GM21423 (cell line): ENCODE data around the gene GRIA4.
A peak's percentile ranks its signal among the peaks of the same experiment; 100 is the strongest.
"Not testable (repeated sequence)": the region's sequence is repeated elsewhere in the genome, so short reads cannot be mapped to it uniquely, and the experiment has no call there.

Source experiments
- ATAC-seq: cut with Tn5 transposase; IDR thresholded peaks from one replicate; pipeline ENCODE4 v1.9.1; 2021; ENCODE audit warnings: mild to moderate bottlenecking, moderate library complexity; ENCODE audit not compliant: unreplicated experiment

GRIA4 gene

DNA sequence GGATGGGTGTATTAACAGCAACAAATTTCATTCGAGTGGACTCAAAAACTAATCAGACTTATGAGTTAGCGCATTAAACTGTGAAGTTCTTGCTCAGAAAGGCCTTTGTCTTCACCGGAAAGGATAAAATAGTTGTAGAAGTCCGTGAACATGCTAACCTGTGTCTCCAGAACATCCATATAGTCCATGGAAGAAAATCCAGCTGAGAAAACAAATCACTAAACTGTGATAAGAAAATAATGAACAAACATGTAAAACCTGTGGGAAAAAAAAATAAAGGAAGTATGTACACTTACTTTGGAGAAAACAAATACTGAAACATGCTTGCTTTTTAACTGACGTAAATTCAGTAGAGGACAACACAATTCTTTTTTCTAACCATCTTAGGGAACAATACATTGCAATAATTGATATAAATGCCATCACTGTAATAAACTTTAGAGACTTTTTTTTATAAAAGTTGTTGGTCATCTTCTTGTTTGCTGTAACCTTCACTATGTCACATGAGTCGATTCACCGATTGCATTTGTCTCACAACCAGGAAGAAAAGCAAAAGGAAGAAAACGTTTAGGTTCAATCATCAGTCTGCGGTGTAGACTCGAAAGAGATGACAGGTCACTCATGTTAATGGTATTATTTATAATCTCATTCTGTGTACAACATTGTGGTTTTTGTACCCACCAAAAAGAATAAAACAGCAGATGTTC lies 370.3 kb downstream of the GRIA4 start:
- no peak for ATAC-seq

DNA sequence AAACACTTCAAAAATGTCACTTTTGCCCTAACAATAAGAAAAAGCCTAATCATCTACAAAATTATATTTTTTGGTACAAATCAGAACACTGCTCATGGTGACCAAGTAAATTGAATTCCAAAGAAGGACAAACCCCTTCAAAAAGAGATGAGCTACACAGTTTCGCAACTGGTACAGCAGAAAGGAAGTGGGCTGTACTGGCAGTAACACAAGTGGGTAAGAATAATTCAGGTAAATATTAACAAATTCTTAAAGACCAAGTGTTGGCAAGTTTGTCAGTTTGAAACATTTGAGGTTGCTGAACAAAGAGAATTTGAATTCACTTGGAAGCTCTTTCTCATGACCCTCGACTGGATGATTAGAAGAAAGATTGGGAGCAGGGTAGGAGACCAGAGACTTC lies 376.7 kb downstream of the GRIA4 start:
- no peak for ATAC-seq

DNA sequence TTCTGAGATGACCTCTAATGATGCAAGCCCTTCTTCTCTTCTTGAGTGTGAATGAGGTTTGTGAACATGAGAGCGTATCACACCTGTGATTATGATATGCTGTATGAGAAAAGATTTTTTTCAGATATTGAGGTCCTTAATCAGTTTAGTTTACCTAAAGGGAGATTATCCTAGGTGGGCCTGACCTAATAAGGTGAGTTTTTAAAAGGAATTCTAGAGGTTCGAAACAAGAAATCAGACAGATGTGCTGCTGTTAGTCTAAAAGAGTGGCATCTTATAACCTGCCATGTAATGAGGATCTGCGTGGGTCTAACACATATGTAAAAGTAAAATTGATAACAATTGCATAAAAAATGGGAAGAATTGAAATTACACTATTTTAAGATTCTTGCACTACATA lies 378.3 kb downstream of the GRIA4 start:
- ATAC-seq: no peak

DNA sequence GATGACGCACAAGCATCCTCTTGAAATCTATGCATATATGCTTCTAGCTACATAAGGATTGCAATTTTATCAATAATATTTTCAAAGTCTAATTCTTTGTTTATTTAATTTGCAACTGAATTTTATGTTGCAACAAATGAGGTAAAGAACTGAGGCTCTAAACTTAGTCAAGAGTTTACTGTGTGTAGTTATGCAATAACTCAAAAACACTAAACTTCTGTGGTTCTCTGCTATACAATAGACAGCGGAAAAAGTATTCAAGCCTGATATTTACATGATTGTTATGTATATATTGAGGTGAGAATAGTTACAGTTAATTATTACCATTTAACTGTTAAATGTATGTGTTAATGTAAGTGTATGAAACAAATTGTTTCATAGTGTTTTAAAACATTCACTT lies 379.3 kb downstream of the GRIA4 start:
- no peak for ATAC-seq

- ATAC-seq: no peak
Observed at GRCh38 chr11:105991888-105992287, 382.0 kb downstream of the GRIA4 start.

GRCh38 chr11:106001304-106002012 lies 391.6 kb downstream of the GRIA4 start:
- ATAC-seq: no peak

DNA sequence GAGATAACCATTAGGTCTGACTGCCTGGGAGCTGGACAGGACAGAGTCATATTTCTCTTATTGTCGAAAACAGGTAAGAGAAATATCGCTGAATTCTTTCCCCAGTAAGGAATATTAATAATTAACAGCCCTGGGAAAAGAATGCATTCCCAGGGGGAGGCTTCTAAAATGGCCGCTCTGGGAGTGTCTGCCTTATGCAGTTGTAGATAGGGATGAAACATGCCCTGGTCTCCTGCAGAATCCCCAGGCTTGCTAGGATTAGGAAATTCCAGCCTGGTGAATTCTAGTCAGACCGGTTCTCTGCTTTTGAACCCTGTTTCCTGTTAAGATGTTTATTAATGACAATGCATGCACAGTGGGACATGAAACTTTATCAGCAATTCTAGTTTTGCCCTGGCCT lies 393.2 kb downstream of the GRIA4 start:
- ATAC-seq: not testable (repeated sequence)

GRCh38 chr11:106011481-106011880 lies 401.6 kb downstream of the GRIA4 start:
- ATAC-seq: no peak

DNA sequence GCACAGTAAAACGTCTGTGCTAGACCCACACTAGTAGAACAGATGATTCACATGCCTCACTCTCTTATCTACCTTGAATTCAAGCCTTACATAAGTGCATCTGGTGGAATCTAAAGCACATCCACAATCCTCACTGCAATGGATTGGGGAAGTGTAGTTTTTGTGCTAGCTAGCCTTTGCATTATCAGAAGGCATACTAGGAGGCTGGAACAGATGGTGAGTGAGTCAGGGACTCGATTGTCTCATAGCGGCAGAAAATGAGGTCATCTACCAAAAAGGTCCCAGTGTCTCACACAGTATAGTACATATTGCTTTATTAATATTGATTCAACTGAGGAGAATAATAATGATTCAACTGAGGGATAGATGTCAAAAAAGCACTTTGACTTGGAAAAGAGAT lies 402.9 kb downstream of the GRIA4 start:
- no peak for ATAC-seq

DNA sequence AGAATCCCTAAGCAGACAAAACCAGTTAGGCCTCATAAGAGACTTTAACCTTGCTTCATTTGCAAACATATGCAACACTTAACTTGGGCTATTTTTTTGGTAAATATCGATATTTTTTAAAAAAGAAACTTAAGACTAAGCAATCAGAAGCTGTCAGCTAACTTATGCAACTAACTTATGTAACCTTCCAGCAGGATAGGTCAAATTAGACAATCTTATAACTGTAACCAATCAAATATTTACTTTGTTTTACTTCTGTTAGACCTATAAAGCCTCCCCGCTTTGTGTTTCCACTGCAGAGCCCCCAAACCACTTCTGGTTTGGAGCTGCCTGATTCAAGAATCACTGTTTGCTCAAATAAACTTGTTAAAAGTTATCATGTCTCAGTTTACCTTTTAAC lies 404.2 kb downstream of the GRIA4 start:
- ATAC-seq: no peak

DNA sequence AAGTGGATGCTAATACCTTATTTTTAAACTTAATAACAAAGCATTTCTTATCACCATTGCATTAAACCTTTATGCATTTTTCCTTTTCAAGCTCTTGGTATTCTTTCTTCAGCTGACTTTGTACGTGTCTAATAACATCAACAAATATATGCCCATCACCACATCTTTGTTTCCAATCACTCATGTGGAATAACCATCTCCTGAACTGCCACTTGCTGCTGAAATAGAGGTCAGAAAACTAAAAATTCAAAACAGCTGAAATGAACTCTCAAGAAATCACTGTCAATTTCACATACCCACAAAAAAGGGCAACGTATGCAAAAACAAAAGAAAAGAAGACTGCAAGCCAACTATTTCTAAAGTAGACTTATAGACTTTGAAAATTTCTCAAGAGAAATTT lies 404.7 kb downstream of the GRIA4 start:
- ATAC-seq: no peak

DNA sequence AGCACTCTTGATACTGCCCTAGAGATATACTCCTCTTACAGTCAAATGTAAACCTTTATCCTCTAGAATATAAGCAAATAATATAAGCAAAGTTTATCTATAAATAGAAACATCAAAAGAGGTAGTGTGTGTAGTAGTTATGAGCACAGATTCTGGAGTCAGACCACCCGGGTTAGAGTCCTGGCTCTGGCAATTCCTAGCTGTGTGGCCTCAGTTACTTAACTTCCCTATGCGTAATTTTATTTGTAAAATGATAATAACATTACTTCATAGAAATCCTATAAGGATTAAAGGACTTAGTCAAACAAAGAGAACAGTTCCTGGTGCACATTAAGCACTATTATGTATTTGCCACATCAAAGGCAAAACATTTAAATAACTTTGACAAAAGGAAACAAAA lies 405.2 kb downstream of the GRIA4 start:
- no peak for ATAC-seq

GRCh38 chr11:106017093-106017492 lies 407.2 kb downstream of the GRIA4 start:
- ATAC-seq: no peak

DNA sequence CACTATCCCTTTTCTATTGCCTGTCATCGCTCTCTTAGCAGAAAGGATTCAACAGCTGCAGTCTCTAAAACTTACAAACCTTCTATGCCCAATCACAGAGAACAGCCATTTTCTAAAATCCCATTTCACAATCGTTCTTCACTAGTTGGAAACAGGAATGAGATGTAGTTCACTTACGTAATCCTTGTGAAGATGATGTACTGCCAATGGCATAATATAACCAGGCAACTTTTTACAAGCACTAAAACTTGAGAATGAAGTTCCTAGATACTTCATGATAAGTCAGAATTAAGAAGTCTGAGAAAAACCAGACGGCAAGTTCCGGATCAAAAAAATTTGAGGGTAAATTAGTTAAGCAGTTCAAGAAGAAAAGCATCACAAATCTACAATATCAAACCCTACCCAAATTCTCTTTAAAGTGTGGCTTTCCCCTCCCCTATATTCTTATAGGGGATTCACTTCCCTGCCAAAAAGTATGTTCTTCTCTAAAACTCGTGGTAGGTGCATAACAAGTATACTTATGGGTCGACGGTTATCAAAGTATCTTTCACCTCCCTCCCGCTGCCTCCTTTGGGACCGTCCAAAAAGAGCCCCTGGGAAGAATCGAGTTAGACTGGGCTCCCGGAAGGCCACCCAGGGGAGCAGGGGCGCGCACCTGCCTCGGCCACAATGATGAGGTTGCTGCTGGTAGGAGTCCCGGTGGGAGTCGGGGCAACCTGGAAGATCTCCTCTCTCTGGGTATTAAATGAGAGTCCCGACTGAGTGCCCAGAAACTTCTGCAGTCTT lies 411.5 kb downstream of the GRIA4 start:
- peak; percentile 14 for ATAC-seq

GRCh38 chr11:106021967-106022794 lies 412.3 kb downstream of the GRIA4 start, which contains the start of gene MSANTD4:
MSANTD4 (minus strand) TSS chr11:106022240; CDS start chr11:106010917, 11,323 bp downstream.
- peak; percentile 96 for ATAC-seq

- no peak for ATAC-seq
Observed at GRCh38 chr11:106022795-106023275, 413.0 kb downstream of the GRIA4 start.

DNA sequence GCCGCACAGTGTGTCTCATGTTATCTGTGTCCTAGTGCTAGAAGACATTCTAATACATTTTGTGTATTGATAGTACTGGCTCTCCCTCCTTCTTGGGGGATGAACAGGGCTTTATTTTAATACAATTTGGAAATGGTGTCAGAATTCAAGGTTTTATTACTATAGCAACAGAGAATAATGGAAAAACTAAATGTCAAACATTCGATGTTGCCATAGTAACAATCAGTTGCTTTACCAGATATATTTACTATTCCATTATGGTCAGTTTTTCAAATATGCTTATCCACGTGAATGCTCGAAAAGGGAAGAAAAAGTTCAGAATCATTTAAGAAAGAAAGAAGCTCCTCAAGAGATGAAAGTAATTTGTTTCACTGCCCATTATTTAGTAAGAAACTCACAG lies 420.7 kb downstream of the GRIA4 start:
- ATAC-seq: no peak

- peak; percentile 49 for ATAC-seq
Observed at GRCh38 chr11:106031202-106031810, 421.4 kb downstream of the GRIA4 start.
